HG03432 (cell line): ENCODE results near the gene SCN3B.
A peak's percentile ranks its signal among the peaks of the same experiment; 100 is the strongest.

ENCODE experiments used
- ATAC-seq: cut with Tn5 transposase; IDR thresholded peaks from one replicate; pipeline ENCODE4 v1.9.1; 2021; ENCODE audit warnings: mild to moderate bottlenecking, moderate library complexity; ENCODE audit not compliant: unreplicated experiment

Gene SCN3B

DNA sequence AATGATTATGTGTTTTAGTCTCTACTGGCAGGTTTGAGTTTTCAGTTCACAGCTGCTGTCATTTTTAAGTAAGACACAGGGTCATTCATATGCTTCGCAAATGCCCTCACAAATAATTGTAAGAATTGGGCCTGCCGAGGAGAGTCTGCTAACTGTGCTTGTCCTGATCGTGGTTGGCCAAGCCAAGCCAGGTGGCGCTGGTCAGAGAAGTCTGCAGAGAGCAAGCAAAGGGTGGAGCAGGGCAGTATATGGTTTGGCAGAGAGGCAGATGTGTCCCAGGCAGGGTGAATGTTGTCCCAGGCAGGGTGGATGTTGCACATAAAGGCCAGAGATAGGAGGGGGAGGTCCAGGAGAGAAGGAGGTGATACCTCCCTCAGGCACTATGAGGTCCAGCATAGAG is 52.7 kb downstream of the SCN3B start:
- no peak for ATAC-seq

GRCh38 chr11:123601136-123601535 is 53.3 kb downstream of the SCN3B start:
- no peak for ATAC-seq

DNA sequence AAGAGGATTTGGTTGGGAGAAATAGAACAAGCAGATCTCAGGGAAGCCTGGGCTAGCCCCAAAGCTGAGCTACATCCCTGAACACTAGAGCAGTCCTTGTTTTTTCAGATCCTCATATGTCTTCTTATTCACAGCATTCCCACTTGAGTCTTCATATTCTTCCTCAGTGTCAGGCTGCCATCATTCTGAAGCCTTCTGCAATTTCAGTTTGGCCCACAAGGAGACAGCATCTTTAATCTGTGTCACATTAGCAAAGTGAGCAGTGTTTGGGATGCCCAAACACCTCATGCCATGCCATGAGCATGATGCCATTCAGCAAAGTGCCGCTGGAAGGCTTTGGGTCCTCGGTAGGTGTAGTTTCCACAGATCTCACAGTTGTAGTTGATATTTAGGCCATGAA is 56.6 kb downstream of the SCN3B start:
- ATAC-seq = no peak

- no peak for ATAC-seq
These were observed 59.5 kb downstream of the SCN3B start for GRCh38 chr11:123594921-123595320.

DNA sequence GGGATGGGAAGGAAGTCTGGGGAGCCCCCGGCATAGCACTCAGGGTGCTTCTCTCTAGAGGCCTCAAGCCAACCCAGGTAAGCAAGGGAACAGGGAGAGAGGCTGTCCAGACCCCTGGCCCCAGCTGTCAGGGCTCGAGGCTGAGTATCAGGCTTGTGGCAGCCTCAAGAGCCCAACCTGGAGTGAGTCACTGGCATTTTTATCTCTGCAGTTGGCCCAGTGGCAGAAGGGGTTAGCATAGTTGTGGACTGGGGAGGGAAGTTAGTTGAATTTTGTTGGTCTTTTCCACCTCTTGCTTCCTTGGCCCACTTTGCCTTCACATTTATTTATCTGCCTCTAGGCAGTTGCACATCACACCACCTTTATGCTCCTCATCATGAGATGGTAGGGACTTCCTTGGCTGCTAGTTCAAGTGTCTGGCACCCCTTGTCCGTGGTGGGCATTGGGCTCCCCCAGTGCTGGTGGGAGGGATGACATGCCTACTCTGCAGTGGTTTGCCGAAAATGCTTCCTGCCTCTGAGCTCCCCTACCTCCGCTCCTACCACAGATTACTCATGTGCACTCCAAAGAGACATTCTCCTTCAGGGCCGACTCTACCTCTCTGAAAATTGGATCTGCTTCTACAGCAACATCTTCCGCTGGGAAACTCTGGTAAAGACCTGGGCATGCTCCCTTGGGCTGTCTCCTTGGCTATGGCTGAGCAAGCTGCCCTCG is 60.1 kb downstream of the SCN3B start:
- no peak for ATAC-seq

- ATAC-seq = no peak
These were observed 60.9 kb downstream of the SCN3B start for GRCh38 chr11:123593570-123593969.

DNA sequence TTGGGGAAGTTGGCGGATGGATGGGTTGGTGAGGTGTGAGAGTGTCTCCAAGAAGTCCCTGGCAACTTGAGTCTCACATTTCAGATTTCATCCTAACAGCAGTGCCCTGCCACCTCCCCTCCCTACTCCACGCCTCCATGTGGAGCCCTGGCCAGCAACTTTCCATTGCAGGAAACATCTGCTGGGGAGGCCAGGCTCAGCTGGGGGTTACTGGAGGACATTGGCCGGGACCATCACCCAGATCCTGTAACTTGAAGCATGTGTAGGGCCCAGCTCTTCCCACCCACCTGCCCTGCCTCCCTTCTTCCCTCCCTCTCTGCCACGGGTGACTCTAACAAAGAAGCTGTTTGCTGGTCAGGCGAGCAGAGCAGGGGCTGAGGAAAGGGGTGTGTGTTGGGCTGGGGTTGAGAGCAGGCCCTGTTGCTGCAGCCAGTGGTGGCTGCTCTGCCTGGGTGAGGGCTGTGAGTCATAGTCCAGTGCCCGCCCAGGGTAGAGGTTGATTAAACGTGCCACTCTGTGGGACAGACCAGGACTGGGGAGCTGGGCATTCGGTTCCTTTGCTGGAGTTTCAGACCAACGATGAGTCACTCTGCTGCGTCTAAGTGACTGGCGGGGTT is 64.0 kb downstream of the SCN3B start:
- no peak for ATAC-seq

DNA sequence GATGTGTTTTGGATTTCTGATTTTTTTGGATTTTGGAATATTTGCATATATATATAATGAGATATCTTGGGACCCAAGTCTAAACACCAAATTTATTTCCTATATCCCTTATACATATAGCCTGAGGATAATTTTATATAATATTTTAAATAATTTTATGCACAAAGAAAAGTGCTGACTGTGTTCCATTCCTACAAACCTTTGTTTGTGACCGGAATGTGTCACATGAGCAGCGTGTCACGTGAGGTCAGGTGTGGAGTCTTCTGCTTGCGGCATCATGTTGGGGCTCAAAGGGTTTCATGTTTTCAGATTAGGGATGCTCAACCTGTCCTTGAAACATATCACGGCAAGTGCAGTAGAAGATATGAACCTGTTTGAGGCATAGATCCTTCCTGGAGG is 65.6 kb downstream of the SCN3B start:
- no peak for ATAC-seq

- no peak for ATAC-seq
These were observed 66.1 kb downstream of the SCN3B start for GRCh38 chr11:123588117-123588863.

GRCh38 chr11:123587559-123587958 is 66.9 kb downstream of the SCN3B start:
- ATAC-seq = no peak

DNA sequence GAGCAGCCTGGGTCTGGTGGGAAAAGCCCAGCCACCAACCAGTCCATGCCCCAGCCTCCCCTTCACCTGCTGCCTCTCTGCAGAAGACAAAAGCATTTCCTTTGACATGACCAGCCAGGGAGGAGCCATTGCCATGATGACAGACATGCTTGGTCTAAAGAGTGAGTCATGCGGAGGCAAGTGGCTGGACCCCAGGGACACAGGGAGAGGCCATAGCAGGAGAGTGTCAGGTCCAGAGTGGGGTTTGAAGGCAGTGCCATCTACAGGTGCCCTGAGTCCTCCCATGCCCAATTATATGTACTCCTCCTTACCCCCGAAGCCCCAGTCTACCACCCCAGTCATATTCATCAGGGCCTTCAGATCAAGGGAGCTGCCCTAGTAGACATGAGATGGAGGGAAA is 67.4 kb downstream of the SCN3B start:
- no peak for ATAC-seq

- ATAC-seq = no peak
These were observed 67.9 kb downstream of the SCN3B start for GRCh38 chr11:123586568-123586967.

DNA sequence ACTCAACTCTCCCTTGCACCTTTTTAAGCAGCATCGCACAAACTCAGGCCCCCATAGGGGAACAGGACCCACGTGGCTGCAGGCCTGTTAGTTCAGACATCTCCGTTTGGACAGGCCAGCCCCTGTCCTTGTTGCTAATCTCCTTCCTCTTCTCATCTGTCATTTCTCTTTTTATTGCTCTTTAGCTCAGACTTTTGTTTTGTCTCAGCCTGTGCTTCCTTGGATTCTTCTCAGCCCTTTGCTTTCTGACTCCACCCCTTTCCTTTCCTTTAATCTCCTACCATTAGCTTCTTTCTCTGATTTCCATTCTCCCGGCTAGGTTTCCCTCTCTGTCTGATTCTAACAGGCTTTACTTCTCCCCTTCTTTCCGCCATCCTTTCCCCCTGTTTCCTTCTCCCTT is 68.7 kb downstream of the SCN3B start:
- ATAC-seq = no peak

GRCh38 chr11:123585206-123585605 is 69.2 kb downstream of the SCN3B start:
- ATAC-seq = no peak

- ATAC-seq = no peak
These were observed 69.7 kb downstream of the SCN3B start for GRCh38 chr11:123584737-123585136.

GRCh38 chr11:123584186-123584585 is 70.2 kb downstream of the SCN3B start:
- ATAC-seq = no peak

DNA sequence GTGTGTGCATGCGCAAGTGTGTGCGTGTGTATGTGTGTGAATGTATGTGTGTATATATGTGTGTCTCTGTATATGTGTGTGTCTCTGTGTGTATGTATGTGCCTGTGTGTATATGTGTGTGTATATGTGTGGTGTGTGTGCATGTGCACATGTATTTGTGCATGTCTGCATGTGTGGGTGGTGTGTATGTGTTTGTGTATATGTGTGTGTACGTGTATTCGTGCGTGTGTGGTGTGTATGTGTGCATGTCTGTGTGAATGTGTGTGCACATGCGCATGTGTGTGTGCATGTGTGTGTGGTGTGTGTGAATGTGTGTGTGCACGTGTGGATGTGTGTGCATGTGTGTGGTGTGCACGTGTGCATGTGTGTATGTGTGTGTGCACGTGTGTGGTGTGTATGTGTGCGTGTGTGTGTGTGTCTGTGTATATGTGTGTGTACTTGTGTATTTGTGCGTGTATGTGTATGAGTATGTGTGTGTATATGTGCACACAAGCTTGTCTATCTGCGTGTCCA is 71.4 kb downstream of the SCN3B start:
- no peak for ATAC-seq

GRCh38 chr11:123581651-123582399 is 72.6 kb downstream of the SCN3B start:
- ATAC-seq = no peak

DNA sequence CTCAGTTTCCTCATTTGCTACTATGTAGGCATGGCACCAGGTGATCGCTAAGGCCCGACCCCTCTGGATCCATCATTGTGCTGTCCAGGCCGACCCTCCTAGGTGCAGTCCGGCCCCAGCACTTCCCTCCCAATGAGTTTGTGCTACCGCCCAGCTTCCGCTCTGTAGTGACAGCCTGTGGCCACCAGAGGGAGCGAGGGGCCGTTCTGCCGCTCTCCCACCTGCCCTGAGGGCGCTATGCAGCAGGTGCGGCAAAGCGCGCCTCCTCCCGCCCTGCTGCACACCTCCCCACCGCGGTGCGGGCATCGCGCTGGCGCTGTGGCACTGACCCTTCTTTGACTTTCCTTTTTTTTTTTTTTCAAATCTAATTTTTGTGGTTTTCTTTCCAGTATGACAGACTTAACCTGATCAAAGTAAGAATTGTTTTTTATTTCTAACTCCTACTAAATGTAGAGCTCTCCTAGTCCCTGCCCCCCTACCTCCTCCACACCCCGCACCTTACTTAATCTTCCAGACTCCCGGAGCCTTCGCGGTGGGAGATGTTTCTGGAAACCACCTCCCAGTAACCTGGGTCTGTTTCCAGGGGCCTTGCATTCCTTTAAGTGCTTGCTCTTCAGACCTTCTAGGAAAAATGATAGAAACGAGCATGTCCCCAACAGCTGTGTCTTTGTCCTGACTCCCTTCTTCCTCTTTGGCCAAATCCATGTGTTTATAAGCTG is 73.7 kb downstream of the SCN3B start:
- peak; percentile 90 for ATAC-seq

DNA sequence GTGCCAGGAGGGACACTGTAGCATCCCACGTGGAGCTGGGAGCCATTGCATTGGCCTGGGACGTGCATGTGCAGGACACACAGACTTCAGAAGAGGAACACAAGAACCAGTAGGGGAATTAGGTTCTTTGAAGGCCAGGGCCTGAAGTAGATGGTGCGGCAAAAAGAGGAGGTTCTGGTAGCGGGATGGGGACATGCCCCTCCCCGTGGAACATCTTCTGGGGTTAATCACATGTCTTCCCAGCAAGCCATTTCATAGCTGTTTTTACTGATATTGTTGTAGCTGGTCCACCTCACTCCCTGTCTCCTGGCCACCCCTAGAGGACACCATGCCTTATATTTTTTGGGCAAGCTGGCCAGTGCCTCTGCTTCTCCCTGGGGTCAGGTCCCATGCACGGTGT is 74.3 kb downstream of the SCN3B start:
- ATAC-seq = peak; percentile 3

GRCh38 chr11:123579482-123579812 is 75.0 kb downstream of the SCN3B start:
- no peak for ATAC-seq
